Adrenal gland (tissue), 5 donors: ENCODE data around the gene GSTCD.

Source experiments
- CTCF ChIP-seq, 6 experiments: fragments of 450-650 bp in 4 of 6; fragments of 200-600 bp in 2 of 6; sonication (generic) in 1 of 6; IDR thresholded peaks; 1 replicate in 5 of 6; 2 replicates in 1 of 6; pipeline versions ENCODE4 v1.5.1 to v1.8.0; 2016 to 2021; ENCODE audit warnings: antibody characterized with exemption in 6 of 6, mild to moderate bottlenecking in 2 of 6, moderate library complexity in 1 of 6
- POLR2A ChIP-seq, 2 donors: fragments of 450-650 bp; IDR thresholded peaks; one replicate each; pipeline ENCODE4 v1.6.1; 2017; ENCODE audit warnings: antibody characterized with exemption in 2 of 2, mild to moderate bottlenecking in 2 of 2, moderate library complexity in 1 of 2
- donor health status: DM: no; HTN: no; CAD: no.

- TF ChIP-seq POLR2A (IDR thresholded peaks at IDR 0.05), result no peak
- TF ChIP-seq CTCF (IDR thresholded peaks at IDR 0.05), result no peak
Observed at GRCh38 chr4:105670684-105671083, 37.9 kb upstream of the GSTCD start.
